DMS114 treated with DMSO at 0.1 percent for 48 hours (cell line): ENCODE measurements around the gene RFX3.

Source experiments
- DNase-seq: peaks from one replicate; lab custom pipeline; 2025; ENCODE audit not compliant: unreplicated experiment; lab: John Stamatoyannopoulos, UW

Gene RFX3

DNA sequence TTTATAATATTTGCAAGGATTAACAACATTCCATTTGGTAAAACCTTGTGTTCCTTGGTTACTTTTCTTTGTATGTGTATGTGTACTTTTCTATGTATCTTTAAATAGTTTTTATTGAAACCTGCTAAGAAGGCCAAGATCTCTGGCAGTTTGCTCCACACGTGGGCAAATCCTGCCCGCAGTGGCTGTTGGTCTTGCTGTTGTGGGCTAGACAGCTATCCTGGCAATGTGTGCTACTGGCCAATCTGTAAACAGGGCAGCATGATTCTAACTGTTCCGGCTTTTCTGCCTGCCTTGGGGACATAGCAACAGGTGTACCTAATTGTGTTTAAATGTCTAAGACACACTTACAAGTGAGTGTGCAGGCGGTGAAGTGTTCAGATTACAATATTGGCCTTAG, 286.6 kb downstream of the RFX3 start:
- DNase-seq: no peak

GRCh38 chr9:3238236-3238635, 287.6 kb downstream of the RFX3 start:
- no peak for DNase-seq

DNA sequence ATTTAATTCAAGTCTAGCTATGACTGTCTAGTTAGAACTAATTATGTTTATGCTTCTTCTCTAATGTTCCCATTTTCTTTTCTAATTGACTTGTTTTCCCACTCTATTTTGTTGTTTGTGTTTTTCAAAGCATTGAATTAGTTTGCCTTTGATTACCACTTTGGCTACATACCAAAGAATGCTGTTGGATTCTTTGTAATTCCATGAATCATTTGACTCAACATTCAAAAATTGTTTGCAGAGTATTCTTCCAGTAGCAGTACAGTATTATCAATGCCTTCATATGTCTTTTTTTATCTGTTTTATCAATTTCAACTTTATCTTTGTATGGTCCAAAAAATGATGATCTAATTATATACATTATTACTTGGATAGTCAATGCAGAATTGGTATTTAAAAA, 288.7 kb downstream of the RFX3 start:
- no peak for DNase-seq

DNA sequence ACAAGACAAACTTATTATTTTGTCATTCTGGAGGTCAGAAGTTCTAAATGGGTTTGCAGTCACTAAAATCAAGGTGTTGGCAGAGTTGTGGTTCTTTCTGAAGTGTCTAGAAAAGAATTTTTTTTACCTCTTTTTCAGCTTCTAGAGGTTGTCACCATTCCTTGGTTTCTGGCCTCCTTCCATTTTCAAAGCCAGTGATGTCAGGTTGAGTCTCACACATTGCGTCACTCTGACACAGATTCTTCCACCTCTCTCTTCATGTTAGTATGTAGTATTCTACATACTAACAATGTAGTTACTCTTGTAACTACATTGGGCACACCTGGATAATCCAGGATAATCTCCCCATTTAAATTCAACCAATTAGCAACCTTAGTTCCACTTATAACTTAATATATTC, 290.3 kb downstream of the RFX3 start:
- no peak for DNase-seq

GRCh38 chr9:3224931-3225330, 300.9 kb downstream of the RFX3 start:
- no peak for DNase-seq

DNA sequence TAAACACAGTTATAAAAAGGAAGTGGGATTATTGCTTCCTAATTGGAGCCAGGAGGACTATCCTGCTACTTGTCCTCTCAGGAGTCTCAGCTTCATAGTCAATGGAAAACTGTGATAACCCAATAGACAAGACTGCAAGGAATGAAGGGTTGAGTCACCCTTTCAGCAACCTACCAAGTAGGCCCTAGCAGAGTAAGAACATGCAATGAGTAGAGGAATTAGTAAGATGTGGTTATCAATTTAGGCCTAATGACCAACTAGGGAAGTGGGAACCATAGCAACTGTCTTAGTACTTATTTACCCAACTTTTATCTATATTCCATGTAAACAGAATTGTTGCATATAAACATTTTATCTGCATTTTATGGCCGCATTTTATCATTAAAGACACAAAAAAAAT, 310.1 kb downstream of the RFX3 start:
- DNase-seq: no peak

GRCh38 chr9:3214741-3215140, 311.1 kb downstream of the RFX3 start:
- no peak for DNase-seq

DNA sequence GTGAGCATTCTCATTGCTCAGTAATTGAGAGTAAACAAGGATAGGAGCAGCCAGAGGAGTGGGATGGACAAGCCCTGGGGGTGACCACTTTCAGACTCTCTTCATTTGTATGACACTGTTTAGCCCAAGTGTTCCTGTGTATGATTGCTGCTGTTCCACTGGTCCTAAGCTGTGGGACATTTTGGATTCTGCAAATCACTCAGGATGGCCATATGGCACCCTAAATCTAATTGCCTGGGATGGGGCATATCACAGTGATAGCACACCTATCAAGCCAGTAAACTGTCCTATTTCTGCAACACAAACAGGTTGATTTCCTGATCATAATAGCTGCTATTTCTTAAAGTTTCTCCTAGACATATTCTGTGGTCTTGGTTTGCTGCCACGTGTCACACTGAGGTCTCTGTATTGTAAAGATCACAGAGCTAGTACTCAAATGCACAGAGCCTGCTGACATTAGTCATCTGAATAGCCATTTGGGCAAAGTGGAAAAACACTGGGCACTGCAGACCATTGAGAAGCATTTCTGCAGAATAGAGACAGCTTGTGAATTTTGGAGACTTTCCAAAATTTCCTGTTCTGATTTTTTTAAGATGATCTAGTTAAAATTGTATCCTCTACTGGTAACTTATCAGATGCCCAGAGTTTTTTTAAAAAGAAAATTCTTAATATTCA, 320.2 kb downstream of the RFX3 start:
- DNase-seq: no peak

- no peak for DNase-seq
These were observed 325.4 kb downstream of the RFX3 start for GRCh38 chr9:3200331-3200774.

- DNase-seq: no peak
These were observed 332.0 kb downstream of the RFX3 start for GRCh38 chr9:3193791-3194190.

DNA sequence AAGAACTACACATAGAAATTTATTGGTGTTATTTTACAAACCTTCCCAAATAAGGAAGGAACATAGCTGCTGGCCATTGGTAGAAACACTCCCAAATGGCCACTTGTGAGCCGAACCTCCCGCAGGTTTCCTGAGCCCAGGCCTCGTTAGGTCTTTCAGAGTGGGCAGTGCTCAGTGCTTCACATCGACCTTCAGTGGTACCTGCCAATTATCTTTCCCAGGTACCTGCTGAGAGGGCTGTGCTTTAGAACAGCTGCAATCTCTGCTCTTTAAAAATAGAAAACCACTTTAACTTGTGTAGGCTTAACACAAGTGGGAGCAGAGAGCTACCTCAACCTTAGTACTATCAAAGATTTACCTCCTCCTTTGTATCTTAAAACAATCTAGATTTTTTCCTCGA, 334.1 kb downstream of the RFX3 start:
- DNase-seq: no peak

- no peak for DNase-seq
These were observed 336.5 kb downstream of the RFX3 start for GRCh38 chr9:3189113-3189861.

- DNase-seq: no peak
These were observed 339.1 kb downstream of the RFX3 start for GRCh38 chr9:3186751-3187150.

DNA sequence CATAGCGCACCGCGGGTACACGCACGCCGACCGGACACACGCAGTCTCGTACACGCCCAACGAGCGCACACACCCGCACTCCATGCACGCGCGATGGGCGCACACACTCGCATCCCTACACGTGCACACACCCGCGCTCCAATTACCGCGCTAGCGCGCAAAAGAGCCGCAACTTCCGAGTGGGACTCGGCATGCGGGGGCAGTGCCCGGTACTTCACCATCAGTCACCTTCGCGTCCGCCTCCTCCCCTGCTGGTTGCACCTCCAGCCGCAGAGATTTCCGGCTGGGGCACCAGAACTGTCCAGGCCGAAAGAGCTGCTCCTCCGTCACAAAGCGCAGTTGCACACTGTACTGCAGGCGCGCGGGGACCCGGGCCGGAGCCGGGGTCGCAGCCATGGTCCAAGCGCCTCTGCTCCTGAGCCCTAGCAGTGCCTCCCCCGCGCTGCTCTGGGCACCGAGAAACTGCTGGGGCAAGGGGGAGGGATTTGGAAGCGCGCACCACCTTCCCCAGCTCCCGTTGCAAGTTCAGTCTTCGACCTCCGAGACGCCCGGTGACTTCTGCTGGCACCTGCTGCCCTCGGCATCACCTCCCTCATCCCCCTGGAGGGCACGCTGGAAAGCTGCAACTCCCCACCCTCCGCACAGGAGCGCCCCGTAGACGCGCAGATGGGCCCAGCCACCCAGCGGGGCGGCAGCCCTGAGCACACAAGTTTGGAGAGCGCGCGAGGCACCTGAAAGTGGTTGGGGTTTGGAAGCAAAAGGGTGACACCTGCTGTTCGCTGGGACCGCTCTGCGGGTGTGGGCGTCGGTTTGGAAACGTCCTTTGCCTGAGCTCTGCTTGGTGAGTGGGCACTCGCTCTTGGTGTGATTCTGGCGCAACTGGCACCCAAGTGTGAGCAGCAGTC, 344.5 kb downstream of the RFX3 start:
- DNase-seq: no peak

- DNase-seq: no peak
These were observed 345.1 kb downstream of the RFX3 start for GRCh38 chr9:3180696-3181048.

- DNase-seq: no peak
These were observed 346.1 kb downstream of the RFX3 start for GRCh38 chr9:3179711-3180110.

DNA sequence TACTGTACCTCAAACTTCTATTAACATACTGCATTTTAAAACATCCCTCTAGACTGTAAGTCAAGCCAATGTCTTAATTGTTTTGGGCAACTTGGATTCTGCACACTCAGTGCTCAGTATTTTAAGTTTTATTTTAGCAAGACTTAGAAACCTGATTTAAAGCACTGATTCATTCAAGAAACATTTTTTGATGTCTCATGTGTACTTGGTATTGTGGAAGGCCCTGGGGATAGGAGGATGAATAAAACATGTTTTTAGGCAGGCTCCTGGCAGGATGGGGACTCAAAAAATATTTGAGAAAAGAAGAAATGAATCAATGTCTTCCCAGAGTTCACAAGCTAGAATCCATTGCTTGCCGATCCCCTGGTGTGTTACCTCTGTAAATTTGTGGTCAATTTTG, 347.9 kb downstream of the RFX3 start:
- DNase-seq: no peak

GRCh38 chr9:3177146-3177761, 348.5 kb downstream of the RFX3 start:
- no peak for DNase-seq

GRCh38 chr9:3173374-3173773, 352.4 kb downstream of the RFX3 start:
- no peak for DNase-seq

- no peak for DNase-seq
These were observed 355.0 kb downstream of the RFX3 start for GRCh38 chr9:3170819-3171218.
